K562 (cell line): ENCODE results near the gene MPHOSPH8. TPM values are rescaled to one million over a fixed set of nuclear protein-coding genes. Genes with fewer than 3 reads are reported as not detected.

Experiments
- ATAC-seq: fragments of 200-7000 bp; cut with Tn5 transposase; 3 replicates; pipeline ENCODE4 v1.9.1; 2020; ENCODE audit warnings: moderate library complexity
- BruUV-seq: library from RNA; stranded (reverse); fragments of 400-500 nt; replicated peaks from 2 replicates; lab custom pipeline; 2021; lab: Mats Ljungman, UMichigan
- CTCF ChIA-PET: fragments of 300-600 bp; formaldehyde crosslinking; extraction: SDS; loops from one replicate; lab custom pipeline; 2021; ENCODE audit warnings: low intra/inter-chr PET ratio; lab: Yijun Ruan, JAX
- POLR2A ChIA-PET: fragments of 300-600, 350-650 bp; sonication (Branson Sonifier 250); formaldehyde crosslinking; extraction: SDS; loops from one replicate; lab custom pipeline; 2021; ENCODE audit warnings: antibody characterized with exemption, inconsistent platforms; lab: Yijun Ruan, JAX
- DNase-seq, 4 experiments: peaks; one replicate each; pipeline versions ENCODE4 v3.0.0 to v3.0.0-alpha.2; 2011 to 2018; ENCODE audit warnings: low spot score in 3 of 4, mixed read lengths in 3 of 4; ENCODE audit errors: extremely low read depth in 1 of 4
- FAIRE-seq: peaks from 2 replicates; lab custom pipeline; 2011; peaks lifted over from hg19 to GRCh38; lab: Jason Lieb, UNC
- H2AFZ ChIP-seq: 2 replicates; pipeline ENCODE4 v1.6.0; 2011; ENCODE audit warnings: low read depth, low read length, control low read depth, inconsistent platforms
- H3K27ac ChIP-seq: fragments of 200-600 bp; 3 replicates; pipeline ENCODE4 v1.8.0; 2011; ENCODE audit warnings: low read depth, mild to moderate bottlenecking, control low read depth, inconsistent platforms, low read length, moderate library complexity, mixed read lengths; ENCODE audit errors: extremely low read depth
- H3K27me3 ChIP-seq, 2 experiments: fragments of 300-600 bp in 1 of 2; 2 replicates in 1 of 2; 3 replicates in 1 of 2; pipeline versions ENCODE4 v1.6.0 to v1.8.0; 2011; ENCODE audit warnings: inconsistent platforms in 2 of 2, low read length in 2 of 2, mild to moderate bottlenecking in 1 of 2, mixed read lengths in 1 of 2, moderate library complexity in 1 of 2; ENCODE audit not compliant: control insufficient read depth in 2 of 2, insufficient read depth in 2 of 2
- H3K36me3 ChIP-seq: fragments of 300-600 bp; 3 replicates; pipeline ENCODE4 v1.8.0; 2011; ENCODE audit warnings: mild to moderate bottlenecking, low read length, inconsistent platforms; ENCODE audit not compliant: control insufficient read depth, insufficient read depth
- H3K4me1 ChIP-seq, 2 experiments: fragments of 200-600 bp in 1 of 2; replicated peaks in 1 of 2; 2 replicates in 1 of 2; 3 replicates in 1 of 2; pipeline versions ENCODE4 v1.5.1 to v1.8.0; 2011; ENCODE audit warnings: inconsistent platforms in 2 of 2, low read length in 2 of 2, mild to moderate bottlenecking in 1 of 2, mixed read lengths in 1 of 2, moderate library complexity in 1 of 2; ENCODE audit not compliant: control insufficient read depth in 2 of 2, insufficient read depth in 2 of 2
- H3K4me2 ChIP-seq: 2 replicates; pipeline ENCODE4 v1.6.1; 2011; ENCODE audit warnings: low read length, control low read depth, inconsistent platforms, mixed read lengths; ENCODE audit not compliant: insufficient read depth
- H3K4me3 ChIP-seq: fragments of 200-600 bp; sonication (generic), shearing (Covaris generic); 2 replicates; pipeline ENCODE4 v1.5.1; 2016; ENCODE audit warnings: control low read depth, inconsistent platforms
- H3K79me2 ChIP-seq: fragments of 200-600 bp; 3 replicates; pipeline ENCODE4 v1.8.0; 2011; ENCODE audit warnings: low read length, inconsistent platforms; ENCODE audit not compliant: control insufficient read depth, insufficient read depth
- H3K9ac ChIP-seq, 2 experiments: 2 replicates each; pipeline versions ENCODE4 v1.6.0 to v1.6.1; 2011; ENCODE audit warnings: low read depth in 2 of 2, low read length in 2 of 2, control low read depth in 1 of 2, inconsistent platforms in 1 of 2, mild to moderate bottlenecking in 1 of 2, mixed read lengths in 1 of 2; ENCODE audit not compliant: insufficient read depth in 1 of 2
- H3K9me1 ChIP-seq: one replicate; pipeline ENCODE4 v1.6.0; 2011; ENCODE audit warnings: inconsistent platforms, mild to moderate bottlenecking, low read length, moderate library complexity; ENCODE audit not compliant: control insufficient read depth, insufficient read depth
- H3K9me3 ChIP-seq: replicated peaks from 2 replicates; pipeline ENCODE4 v1.5.1; 2011; ENCODE audit warnings: low read depth, low read length, inconsistent platforms; ENCODE audit not compliant: control insufficient read depth, insufficient read depth
- H4K20me1 ChIP-seq: replicated peaks from 2 replicates; pipeline ENCODE4 v1.6.1; 2011; ENCODE audit warnings: low read length, inconsistent platforms, mixed read lengths; ENCODE audit not compliant: control insufficient read depth, insufficient read depth
- C11orf30 ChIP-seq: fragments of 450-650 bp; IDR thresholded peaks from 2 replicates; pipeline ENCODE4 v1.6.1; 2016; ENCODE audit warnings: low read depth, mild to moderate bottlenecking
- MAFF ChIP-seq: IDR thresholded peaks from 2 replicates; pipeline ENCODE4 v1.6.1; 2012; ENCODE audit warnings: low read length, improper control_type of control experiment
- MAFG ChIP-seq: fragments of 450-650 bp; conservative IDR thresholded peaks from 2 replicates; pipeline ENCODE4 v1.6.1; 2016; ENCODE audit warnings: missing genetic modification characterization, missing compliant biosample characterization
- MAFK ChIP-seq: IDR thresholded peaks from 2 replicates; pipeline ENCODE4 v1.6.1; 2011; ENCODE audit warnings: low read length, improper control_type of control experiment
- NFE2 ChIP-seq: IDR thresholded peaks from 2 replicates; pipeline ENCODE4 v1.6.1; 2014; ENCODE audit warnings: antibody characterized with exemption, low read depth
- NFIX ChIP-seq: fragments of 250-450 bp; sonication (Bioruptor Pico); IDR thresholded peaks from 2 replicates; pipeline ENCODE4 v1.4.0; 2020; ENCODE audit warnings: low read depth, mild to moderate bottlenecking, moderate library complexity
- NUFIP1 ChIP-seq: fragments of 450-650 bp; IDR thresholded peaks from 2 replicates; pipeline ENCODE4 v1.6.1; 2018; ENCODE audit not compliant: partially characterized antibody
- POLR2B ChIP-seq: fragments of 450-650 bp; IDR thresholded peaks from 2 replicates; pipeline ENCODE4 v1.6.1; 2018; ENCODE audit warnings: low read depth; ENCODE audit not compliant: partially characterized antibody
- ZNF316 ChIP-seq: fragments of 450-650 bp; IDR thresholded peaks from 2 replicates; pipeline ENCODE4 v1.6.1; 2016
- WGBS: fragments of 100-300 bp; shearing (Covaris generic); methylation state at CpG from one replicate; pipeline ENCODE4 v1.1.6; 2016; ENCODE audit warnings: low coverage, mixed read lengths; ENCODE audit not compliant: insufficient coverage; ENCODE audit errors: missing lambda C conversion rate; 5-methylcytosine and 5-hydroxymethylcytosine counted together
- in situ Hi-C: fragments of 300-500 bp; cut with MboI; formaldehyde crosslinking; loops from 4 replicates; pipeline ENCODE4 v1.15.0; 2018; ENCODE audit warnings: inconsistent platforms, mixed read lengths
- intact Hi-C: fragments of 100-400 bp; cut with micrococcal nuclease; formaldehyde crosslinking; loops from 2 replicates; pipeline ENCODE4 v1.14.2; 2022
- polyA plus RNA-seq, 8 experiments: library from polyadenylated mRNA; depleted of rRNA in 4 of 8; stranded (reverse) in 5 of 8; unstranded in 3 of 8; fragments of >200 nt; fragmentation: Nextera tagmentation in 2 of 8; fragmentation: Illumina TruSeq in 1 of 8; extraction: Ambion mirVana in 2 of 8; extraction: Trizol in 1 of 8; gene quantifications; 2 replicates each; pipeline versions ENCODE4 v1.2.1 to v1.2.3, GENCODE V29; 2011 to 2014; ENCODE audit warnings: inconsistent platforms in 1 of 8, missing spikeins in 1 of 8
- total RNA-seq, 7 experiments: library from RNA; depleted of rRNA in 6 of 7; stranded (reverse); fragments of >200 nt in 6 of 7; fragmentation: Illumina TruSeq in 2 of 7; extraction: Trizol in 2 of 7; gene quantifications; 2 replicates each; pipeline versions ENCODE4 v1.2.1 to v1.2.3, GENCODE V29; 2011 to 2021; ENCODE audit warnings: low replicate concordance in 1 of 7
- TF ChIP-seq, protein P1 (sequence below): fragments of 200-800 bp; sonication (Bioruptor generic); IDR thresholded peaks from 2 replicates; pipeline ENCODE4 v1.6.1; 2016; ENCODE audit warnings: missing genetic modification characterization, missing compliant biosample characterization

Gene MPHOSPH8
- total and polyA plus RNA-seq, 9 of the 15 experiments (the other 6 are each of a cell fraction or from before 2014, with no cell fraction given) = 10.3 to 24.8 (median 16.6) TPM

DNA sequence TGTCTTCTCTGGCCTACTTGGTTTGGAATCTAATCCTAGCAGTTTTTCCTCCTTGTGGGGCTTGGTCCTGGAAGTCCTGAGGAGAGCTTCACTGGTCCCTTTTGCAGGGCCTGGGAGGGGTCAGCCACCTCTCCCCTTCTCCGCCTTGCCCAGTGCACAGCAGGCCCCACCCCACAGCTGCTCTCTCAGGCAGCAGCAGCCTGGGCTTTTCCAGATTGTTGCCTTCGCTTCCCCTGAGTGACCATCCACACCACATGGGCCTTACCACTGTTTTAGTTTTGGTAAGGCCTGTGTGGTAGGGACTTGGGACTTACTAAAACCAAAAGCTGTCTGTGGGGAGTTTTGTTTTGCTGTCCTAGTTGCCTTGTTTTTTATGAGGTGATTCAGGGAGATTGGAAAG is 11.5 kb downstream of the MPHOSPH8 start (continued):
- TF ChIP-seq POLR2B = no peak
- TF ChIP-seq, protein P1, sequence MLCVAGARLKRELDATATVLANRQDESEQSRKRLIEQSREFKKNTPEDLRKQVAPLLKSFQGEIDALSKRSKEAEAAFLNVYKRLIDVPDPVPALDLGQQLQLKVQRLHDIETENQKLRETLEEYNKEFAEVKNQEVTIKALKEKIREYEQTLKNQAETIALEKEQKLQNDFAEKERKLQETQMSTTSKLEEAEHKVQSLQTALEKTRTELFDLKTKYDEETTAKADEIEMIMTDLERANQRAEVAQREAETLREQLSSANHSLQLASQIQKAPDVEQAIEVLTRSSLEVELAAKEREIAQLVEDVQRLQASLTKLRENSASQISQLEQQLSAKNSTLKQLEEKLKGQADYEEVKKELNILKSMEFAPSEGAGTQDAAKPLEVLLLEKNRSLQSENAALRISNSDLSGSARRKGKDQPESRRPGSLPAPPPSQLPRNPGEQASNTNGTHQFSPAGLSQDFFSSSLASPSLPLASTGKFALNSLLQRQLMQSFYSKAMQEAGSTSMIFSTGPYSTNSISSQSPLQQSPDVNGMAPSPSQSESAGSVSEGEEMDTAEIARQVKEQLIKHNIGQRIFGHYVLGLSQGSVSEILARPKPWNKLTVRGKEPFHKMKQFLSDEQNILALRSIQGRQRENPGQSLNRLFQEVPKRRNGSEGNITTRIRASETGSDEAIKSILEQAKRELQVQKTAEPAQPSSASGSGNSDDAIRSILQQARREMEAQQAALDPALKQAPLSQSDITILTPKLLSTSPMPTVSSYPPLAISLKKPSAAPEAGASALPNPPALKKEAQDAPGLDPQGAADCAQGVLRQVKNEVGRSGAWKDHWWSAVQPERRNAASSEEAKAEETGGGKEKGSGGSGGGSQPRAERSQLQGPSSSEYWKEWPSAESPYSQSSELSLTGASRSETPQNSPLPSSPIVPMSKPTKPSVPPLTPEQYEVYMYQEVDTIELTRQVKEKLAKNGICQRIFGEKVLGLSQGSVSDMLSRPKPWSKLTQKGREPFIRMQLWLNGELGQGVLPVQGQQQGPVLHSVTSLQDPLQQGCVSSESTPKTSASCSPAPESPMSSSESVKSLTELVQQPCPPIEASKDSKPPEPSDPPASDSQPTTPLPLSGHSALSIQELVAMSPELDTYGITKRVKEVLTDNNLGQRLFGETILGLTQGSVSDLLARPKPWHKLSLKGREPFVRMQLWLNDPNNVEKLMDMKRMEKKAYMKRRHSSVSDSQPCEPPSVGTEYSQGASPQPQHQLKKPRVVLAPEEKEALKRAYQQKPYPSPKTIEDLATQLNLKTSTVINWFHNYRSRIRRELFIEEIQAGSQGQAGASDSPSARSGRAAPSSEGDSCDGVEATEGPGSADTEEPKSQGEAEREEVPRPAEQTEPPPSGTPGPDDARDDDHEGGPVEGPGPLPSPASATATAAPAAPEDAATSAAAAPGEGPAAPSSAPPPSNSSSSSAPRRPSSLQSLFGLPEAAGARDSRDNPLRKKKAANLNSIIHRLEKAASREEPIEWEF (CRISPR knock-in tag) = no peak
- TF ChIP-seq, all 486 proteins: peak for 0

DNA sequence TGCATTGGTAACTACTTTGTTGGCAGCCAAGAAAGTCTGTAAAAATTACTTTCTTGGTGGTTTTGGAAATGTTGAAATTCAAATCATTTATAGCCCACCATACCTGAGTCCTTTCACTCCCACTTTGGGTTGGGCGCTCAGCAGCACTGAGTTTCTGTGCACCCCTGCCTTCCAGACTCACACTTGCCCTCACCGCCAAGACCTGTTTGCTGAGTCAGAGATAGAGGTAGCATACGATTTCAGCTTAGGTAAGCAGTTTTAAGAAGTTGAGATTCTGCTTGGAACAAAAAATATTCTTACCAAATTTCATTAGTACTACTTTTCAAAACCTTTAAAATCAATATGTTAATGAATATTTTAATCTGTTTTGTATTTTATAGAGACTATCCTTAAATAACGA is 12.6 kb downstream of the MPHOSPH8 start:
- no TSS peak for BruUV-seq
- CTCF ChIA-PET = no interaction called here
- peak in 1 of 4 experiments; percentile 20 for DNase-seq

More for the DNA sequence above, 12.6 kb downstream of the MPHOSPH8 start:
- in situ Hi-C loops (no loop called here), intact Hi-C loops (no loop called here)
- Histone ChIP-seq H3K9ac (no peak overlapping the region), H2AFZ (no peak overlapping the region), H3K9me1 (no peaks in the 10 kb centered on the region), H3K4me1 (no peaks in the 10 kb centered on the region; a peak in 1 of 5 replicates), H3K27ac (peak overlapping the region; percentile 44; the same call in 1 of the 3 replicates), H3K9me3 (no peaks in the 10 kb centered on the region), H3K4me2 (no peak overlapping the region), H3K4me3 (no peak overlapping the region), H3K79me2 (peaks cover 4% of the 10 kb centered on the region; the same call in 2 of the 3 replicates), H4K20me1 (no peaks in the 10 kb centered on the region), H3K27me3 (no peaks in the 10 kb centered on the region), H3K36me3 (peaks cover 64% of the 10 kb centered on the region)
- TF ChIP-seq NFE2 = peak; percentile 60
- no peak for TF ChIP-seq NUFIP1
- TF ChIP-seq MAFF = peak; percentile 97
- TF ChIP-seq MAFK = peak; percentile 96
- peak; percentile 95 for TF ChIP-seq C11orf30
- no peak for TF ChIP-seq NFIX (CRISPR knock-in tag)
- TF ChIP-seq ZNF316 = peak; percentile 98
- peak; percentile 92 for TF ChIP-seq MAFG (tag)
- POLR2A ChIA-PET = no interaction called here
- 41% methylated on average over 4 of the region's 4 CpGs for WGBS
- FAIRE-seq = peak; percentile 56
- peak; percentile 79 for ATAC-seq
